Stimulated activated CD4-positive, alpha-beta T cell treated with anti-CD3 and anti-CD28 coated beads, Interleukin-4, amount 100 ng/mL, for 24 hours (primary cell): ENCODE measurements around the gene CFAP97.

ENCODE experiments used
- DNase-seq: peaks from one replicate; pipeline ENCODE4 v3.0.0-alpha.2; 2020

Gene CFAP97

DNA sequence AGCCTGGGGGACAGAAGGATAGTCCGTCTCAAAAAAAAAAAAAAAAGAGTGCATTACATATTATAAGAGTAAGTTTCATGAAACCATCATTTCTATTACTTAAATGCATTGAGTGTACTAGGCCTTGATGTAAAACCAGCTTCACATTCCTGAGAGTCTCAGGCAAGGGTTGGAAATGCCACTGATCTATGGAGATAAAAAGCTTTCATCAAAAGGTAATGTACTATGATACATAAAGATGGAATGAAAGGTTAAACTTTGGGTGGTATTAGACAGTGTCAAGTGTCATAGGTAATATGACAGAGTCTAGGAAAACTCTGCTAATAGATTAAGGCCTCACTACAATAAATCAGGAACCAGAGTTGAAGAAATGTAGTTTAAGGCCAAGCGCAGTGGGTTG is 7.4 kb downstream of the CFAP97 start:
- DNase-seq: no peak

DNA sequence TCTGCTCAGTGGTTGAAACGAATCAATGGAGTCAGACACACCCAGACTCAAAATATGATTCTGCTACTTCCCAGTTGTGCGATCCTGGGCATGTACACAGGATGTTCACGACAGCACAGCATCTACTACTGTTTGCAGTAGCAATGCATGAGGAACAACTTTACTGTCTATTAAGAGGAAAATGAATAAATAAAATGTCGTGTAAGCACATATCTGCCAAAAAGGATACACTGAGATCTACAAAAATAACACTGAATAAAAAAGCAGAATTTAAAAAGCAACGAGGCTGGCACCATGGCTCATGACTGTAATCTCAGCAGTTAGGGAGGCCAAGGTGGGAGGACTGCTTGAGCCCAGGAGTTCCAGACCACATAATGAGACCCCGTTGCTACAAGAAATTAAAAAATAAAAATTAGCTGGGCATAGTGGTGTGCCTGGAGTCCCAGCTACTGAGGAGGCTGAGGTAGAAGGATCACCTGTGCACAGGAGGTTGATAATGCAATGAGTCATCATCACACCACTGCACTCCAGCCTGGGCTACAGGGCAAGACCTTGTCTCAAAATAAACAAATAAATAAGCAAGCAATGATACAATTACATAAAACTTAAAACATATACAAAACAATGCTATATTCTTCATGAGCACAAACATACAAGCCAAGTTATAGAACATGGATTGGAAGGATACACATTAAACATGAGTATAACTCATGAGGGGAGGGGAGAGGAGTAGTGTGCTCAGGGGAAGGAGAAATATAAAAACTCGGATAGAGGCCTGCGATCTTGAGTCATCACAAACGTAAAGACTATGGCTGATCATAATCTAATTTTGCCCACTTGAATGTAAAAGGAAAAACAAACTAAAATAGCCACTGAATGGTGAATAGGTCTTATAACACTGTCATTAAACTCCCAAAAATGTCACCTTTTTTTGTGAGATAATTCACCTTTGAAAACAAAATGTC is 8.6 kb downstream of the CFAP97 start:
- no peak for DNase-seq

DNA sequence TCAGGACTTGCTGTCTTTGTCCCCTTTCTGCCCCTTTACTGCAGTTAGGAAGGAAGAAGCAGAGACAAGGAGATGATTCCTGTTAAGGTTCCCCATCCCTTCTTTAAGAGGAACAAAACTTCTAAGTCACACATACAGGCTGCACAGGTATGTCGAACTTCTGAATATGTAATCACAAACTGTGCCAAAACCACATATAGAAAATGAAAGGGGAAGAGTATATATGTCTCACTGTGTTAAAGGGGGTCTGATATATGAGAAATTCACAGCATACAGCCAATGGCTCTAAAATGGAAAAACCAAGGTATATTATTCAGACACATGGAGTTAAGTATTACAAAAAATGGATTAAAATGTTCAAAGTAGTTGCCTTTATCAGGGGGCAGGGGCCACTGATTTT is 11.7 kb downstream of the CFAP97 start:
- DNase-seq: no peak

DNA sequence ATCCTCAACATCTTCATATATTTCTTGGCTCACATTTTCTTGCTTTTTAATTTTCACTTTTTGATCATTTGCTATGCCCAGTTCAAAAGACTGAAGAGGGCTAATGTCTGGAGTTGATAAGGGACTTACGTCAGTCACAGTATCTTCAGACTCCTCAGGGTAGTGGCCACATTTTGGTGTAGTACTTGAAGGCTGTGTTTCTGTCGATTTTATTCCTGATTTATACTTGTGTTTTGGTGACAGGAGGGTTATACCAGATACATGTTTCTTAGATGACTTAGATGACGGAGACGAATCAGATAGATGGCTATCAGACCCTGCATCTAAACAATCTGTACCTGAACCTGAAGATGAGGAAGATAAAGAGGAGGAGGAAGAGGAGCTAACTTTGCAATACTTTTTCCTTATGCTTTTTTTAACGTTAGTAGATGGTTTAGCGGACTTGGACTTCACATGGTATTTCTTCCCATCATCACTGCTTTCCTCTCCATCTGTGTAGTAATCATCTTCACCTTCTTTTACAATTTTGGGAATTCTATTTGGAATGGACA is 13.4 kb downstream of the CFAP97 start:
- no peak for DNase-seq

DNA sequence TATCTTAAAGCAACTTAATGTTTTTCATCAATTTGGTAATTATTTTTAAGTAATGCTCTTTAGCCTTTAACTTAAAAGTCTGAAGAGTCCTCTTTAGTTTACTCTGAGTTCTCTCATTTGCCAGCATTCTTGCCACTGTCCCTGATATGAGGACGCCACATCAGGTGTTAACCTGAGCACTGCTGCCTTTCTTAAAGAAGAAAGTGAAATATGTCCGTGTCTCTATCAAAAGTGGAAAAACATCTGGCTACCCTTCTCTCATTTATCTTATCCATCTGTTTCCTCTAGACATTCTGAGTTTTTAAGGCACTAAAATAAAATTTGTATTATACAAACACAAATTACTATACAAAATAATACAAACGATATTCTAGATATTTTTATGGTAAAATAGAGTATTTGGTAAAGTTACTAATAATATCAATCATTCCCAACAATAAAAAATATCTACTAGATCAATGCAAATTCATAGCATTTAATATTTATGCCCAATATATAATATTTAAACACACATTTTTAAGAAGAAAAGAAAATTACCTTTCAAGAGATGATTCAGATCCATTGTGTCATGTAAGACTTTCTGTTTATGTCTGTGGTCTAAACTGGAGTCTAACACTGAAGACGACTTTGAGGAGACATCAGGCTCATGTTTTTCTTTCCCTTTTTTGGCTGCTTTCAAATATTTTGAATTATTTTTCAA is 14.0 kb downstream of the CFAP97 start:
- no peak for DNase-seq

DNA sequence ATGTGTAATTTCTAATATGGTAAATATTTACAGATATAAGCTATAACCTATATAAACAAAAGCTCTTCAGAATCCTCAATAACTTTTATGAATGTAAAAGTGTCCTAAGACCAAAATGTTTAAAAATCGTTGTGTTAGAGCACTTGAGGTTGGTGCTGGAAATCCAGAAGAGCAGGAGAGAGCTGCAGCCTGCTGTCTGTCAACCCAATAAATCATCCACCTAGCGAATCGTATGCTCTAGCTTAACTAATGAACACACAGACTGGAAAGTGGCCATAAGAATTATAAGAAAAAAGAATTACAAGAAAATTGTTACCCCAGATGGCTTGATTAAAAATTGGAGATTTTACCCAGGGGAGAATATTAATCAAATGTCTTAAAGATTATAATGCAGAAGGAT is 17.0 kb downstream of the CFAP97 start:
- no peak for DNase-seq

DNA sequence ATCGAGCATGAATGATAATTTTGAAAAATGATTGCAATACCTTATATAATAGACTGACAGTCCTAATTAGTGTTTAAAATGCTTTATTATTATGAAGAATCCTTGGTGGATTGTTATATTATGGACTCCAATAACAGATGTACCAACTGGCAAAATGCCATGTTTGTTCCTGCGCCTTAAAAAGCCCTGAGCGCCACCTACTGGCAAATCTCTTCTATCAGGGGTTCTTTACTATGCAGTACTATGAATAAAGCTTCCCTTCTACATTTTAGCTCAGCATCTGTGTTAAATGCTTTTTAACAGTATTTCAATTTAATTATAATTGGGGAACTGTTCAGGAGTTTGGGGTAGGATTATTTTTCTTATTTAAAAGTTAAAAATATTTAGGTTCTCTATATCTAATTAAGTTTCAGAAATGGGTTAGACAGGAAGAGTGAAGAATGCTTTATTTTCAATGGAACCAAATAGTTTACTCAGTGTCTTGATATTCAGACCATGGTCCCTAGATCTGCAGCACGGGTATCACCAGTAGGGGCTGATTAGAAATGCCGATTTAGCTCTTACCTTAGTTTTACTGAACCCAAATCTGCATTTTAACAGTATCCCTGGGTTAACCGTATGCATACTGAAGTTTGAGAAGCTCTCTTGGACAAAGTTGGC is 20.0 kb downstream of the CFAP97 start:
- DNase-seq: peak; percentile 83

DNA sequence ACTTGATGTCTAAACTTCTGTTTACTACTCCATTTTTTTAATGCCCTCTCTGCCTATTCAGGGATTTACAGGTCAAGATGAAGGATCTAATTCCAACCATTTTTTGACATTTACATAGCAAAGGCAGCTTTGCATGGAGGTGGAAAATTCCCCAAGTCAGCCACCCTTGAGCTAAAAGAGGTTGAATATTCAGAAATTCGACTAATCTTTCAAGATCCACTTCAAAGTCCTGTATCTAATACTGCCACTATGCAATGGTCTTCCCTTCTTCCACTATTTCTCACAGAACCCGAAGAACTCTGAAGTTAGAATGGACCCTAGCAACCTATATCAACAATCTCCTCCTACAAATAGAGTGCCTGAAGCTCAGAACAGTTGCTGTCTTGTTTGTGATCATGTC is 21.6 kb downstream of the CFAP97 start:
- DNase-seq: no peak

DNA sequence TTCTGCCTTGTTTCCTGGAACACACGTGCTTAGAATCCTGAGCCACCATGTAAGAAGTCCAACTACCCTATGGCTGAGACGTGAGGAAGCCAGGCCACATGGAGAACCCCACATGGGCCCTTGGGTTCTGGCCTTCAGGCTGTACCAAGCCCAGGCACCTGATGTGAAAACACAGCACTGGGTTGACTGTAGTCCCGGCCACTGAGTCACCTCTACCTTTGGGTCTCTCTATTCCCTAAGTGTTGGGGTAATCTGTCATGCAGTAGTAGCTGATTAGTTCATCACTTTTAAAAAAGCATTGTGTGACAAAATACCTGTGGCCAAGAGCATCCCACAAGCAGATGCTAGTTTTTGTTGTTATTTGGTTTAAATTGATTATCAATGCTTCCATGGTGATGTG is 24.3 kb downstream of the CFAP97 start:
- no peak for DNase-seq

DNA sequence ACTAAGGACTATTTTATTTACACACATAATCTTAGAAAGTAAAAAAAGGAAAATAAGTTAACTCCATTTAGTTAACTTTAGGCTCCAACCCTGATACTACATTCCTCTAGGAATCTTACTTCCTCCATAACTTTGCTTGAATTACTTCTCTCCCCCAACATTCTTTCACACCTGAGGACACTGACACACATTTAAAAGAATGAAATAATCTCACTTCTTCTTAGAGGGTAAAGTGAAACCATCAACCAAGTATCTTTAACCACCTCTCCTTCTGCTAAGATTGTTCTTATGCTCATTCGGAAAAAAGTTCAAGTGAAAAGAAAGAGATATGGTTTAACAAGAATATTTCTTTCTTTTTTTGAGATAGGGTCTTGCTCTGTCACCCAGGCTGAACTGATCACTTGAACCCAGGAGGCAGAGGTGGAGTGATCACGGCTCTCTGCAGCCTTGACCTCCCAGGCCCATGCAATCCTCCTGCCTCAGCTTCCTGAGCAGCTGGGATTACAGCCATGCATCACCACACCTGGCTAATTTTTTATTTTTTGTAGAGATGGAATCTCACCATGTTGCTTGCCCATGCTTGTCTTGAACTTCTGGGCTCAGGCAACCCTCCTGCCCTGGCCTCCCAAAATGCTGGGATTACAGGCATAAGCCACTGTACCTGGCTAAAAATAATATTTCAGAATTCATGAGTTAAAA is 32.3 kb downstream of the CFAP97 start:
- DNase-seq: no peak

DNA sequence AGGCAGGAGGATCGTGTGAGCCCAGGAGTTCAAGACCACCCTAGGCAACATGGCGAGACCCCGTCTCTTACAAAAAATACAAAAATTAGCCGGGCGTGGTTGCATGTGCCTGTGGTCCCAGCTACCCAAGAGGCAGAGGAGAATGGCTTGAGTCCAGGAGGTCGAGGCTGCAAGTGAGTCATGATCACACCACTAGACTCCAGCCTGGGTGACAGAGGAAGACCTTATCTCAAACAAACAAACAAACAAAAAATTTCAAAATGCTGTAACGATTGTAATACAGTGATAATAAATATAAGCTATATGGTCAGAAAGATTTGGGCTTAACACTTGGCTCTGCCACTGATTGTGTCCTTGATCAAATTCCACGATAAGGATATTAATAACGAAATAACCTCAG is 36.6 kb downstream of the CFAP97 start:
- no peak for DNase-seq

DNA sequence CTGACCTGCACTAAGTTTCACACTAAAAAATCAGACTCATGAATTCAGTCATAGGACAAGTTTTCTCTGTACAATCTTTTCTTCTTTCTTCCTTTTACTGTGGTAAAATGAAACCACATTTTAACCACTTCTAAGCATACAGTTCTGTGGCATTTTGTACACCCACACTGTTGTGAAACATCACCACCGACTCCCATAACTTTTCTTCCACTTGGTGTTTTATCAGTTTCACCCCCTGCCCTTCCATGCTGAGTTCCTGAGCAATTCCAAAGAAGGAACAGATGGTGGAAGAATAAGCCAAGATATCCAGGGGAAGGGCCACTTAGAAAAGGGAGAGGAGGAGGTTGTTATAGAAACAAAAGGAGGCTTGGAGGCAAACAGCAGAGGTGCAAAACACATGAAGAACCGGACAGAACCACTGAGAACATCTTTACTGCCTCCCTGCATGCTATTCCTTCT is 38.2 kb downstream of the CFAP97 start:
- peak; percentile 12 for DNase-seq

DNA sequence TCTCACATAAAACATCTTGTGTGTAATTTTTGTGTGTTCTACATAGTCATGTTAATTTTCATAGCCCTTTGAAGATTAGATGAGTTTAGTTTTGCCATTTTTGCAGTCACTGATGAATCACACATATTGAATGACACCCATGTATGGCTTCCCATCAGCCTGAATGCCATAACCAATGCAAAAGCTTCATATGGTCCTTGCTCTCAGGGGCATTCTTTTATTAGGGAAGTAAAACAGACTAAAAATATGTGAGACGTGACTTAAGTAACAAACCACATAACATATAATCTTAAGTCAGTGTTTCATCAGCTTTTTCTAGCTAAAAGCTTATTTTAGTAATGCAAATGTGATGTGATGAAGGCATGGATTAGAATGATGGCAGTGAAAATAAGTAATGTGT is 52.5 kb downstream of the CFAP97 start:
- no peak for DNase-seq

DNA sequence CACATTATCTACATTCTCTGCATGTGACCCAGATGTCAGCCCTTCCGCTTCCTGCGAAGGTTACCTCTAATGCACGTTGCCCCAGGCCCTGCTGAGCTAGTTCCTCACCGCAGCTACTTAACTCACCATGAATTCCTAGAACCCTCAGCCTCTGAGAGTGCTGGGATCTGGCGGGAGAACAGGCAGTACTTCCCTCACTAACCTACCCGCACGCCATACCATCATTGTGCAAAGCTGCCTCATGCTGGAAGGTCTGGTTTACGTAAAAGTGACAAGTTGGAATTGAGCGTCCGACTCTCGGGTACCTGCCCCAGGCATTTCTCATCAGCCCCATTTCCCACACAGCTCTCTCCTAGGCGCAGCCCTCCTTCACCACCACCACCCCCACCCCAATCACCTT is 54.4 kb downstream of the CFAP97 start:
- no peak for DNase-seq

DNA sequence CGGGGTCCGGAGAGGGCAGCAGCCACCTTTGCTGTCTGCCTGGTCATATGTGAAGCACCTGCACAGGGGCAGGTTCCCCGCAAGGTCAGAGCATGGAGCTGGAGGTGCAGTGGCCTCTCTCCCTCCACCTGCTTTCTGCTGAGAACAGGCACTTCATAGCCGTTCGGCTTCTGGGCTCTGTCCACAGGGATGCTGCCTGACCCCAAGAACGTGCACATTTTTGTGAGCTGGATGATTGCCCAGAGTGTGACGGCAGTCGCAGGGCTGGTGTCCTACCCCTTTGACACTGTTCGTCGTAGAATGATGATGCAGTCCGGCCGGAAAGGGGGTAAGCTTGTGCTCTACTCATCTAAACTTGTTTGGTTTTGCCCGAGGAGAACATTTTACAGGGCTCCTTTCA is 58.2 kb downstream of the CFAP97 start:
- no peak for DNase-seq

DNA sequence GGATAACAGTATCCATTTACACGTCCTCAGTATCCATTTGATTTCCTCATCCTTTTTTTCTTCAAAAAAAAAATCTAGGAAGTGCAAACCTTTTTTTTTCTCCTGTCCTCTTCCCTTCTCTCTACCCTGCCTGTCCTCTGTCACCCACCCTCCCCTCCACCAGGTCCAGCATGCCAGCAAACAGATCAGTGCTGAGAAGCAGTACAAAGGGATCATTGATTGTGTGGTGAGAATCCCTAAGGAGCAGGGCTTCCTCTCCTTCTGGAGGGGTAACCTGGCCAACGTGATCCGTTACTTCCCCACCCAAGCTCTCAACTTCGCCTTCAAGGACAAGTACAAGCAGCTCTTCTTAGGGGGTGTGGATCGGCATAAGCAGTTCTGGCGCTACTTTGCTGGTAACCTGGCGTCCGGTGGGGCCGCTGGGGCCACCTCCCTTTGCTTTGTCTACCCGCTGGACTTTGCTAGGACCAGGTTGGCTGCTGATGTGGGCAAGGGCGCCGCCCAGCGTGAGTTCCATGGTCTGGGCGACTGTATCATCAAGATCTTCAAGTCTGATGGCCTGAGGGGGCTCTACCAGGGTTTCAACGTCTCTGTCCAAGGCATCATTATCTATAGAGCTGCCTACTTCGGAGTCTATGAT is 59.1 kb downstream of the CFAP97 start:
- no peak for DNase-seq

DNA sequence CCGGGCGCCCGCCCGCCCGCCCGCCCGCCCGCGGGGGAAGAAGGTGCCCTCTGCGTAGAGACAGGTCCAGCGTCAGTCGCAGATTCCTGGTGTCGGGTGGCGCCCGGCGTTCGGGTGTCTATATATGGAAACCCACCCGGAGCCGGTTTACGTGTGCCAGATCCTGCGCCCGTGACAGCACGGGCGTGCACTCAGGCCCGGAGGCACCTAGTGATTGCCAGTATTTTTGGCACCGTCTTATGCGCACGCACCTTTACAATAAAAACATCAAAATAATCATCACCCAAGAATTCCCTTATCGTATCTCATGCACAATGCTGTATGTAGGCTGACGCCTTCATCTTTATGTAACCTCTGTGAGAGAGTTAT is 60.2 kb downstream of the CFAP97 start:
- peak; percentile 17 for DNase-seq

DNA sequence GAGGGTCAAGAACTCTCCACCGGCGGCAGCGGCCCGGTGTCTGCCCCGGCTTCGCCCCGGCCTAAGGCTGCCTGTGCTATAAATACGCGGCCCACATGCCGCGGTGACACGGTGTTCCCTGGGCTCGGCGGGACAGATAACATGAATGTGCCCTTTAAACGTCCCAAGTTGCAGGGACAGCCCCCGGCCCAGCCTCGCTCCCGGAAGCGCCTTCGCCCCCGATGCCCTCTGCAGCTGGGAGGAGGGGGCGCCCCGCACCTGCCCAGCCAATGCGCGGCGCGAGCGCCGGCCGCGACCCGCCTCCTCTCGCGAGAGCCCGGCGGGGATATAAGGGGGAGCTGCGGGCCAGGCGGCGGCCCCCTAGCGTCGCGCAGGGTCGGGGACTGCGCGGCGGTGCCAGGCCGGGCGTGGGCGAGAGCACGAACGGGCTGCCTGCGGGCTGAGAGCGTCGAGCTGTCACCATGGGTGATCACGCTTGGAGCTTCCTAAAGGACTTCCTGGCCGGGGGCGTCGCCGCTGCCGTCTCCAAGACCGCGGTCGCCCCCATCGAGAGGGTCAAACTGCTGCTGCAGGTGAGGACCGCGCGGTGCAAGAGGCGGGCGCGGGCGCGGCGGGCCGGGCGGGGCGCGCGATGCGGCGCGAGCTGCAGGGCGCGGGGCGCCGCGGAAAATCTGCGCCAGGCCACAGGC is 60.7 kb downstream of the CFAP97 start, which contains the start of gene SLC25A4:
TSS of gene SLC25A4 (plus strand) at position 355 of the 689 bp plus-strand sequence. CDS start at position 462, 107 bp downstream.
- DNase-seq: peak; percentile 82

DNA sequence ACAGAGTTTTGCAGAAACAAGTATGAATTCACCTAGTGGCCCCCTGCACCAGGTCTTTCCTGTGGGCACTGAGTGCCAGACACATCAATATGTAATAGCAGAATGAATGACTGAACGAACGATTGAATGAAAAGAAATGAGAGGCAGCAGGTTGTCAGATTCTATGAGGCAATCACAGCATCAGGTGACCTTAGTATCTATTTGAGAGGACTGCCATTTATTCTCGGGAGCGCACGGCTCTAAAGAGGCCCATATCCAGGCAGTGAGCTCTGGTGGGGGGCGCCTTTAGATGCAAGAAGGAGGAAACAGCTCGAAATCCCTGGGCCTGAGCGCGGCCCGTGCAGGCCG is 61.3 kb downstream of the CFAP97 start:
- no peak for DNase-seq

DNA sequence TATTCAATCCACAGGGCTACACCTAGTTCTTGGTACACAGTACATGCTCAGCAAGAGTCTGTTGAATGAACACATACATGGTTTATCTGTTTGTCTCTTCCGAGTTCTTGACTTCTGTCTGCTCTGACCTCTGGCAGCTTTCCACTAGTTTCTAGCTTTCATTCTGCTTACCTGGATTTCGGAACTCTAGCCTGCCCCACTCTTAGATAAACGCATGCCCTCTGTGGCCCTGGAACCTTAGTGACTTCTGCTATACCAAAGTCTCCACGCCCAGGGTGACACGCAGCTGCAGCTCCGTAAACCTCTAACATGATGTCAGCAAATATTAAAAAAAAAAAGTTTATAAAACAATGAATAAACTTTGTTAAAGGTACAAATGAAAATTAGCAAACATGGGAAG is 62.0 kb downstream of the CFAP97 start:
- DNase-seq: no peak

DNA sequence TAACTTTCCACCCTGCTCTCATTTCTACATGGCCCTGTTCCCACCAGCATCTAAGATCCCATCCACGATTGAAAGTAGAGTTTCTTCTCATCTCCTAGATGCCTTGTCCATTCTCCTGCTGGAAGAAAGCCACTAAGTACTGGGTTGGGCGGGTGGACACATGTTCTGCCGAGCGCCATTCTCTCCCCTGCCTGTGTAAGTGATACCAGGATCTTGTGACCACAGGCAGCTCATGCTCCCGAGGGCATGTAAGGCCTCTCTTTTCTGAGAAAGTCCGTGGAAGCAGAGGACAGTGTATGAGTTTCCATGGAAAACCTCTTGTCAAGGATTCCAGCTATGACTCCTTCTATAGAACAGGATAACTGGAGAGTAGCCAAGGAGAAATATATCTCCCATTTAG is 64.1 kb downstream of the CFAP97 start:
- DNase-seq: no peak

DNA sequence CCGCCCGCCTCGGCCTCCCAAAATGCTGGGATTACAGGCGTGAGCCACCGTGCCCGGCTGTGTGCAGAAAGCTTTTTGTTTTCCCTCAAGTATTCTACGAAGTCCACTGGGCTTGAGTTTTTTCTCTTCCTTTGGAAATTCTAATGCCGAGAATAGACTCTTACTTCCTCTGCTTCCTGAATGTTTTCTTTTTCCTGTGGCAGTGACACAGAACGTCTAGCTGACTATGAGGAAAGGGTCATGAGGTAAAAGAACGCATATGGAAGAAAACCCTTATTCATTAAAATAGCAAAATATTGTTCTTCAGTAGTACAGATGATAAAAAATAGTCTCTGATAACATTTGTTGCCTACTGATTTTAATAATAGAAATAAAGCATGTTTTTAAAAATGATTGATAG is 65.6 kb downstream of the CFAP97 start:
- no peak for DNase-seq
